Measurements from ENCODE around the gene CYGB.
A peak's percentile ranks its signal among the peaks of the same experiment; 100 is the strongest.

- TF ChIP-seq SCRT1 (tag by site-specific recombination; IDR thresholded peaks at IDR 0.05; ENCODE audit: borderline replicate concordance): peak; percentile 39; the same call in 1 of the 2 replicates
- TF ChIP-seq TCF7L2 (IDR thresholded peaks at IDR 0.05; ENCODE audit: borderline replicate concordance, low read depth, low read length): no peak
These were observed 48.4 kb upstream of the CYGB start, which contains the start of gene ST6GALNAC2 for GRCh38 chr17:76585649-76586593.
